Fibroblast of lung (primary cell): ENCODE data around the gene RAB35. TPM values are rescaled to one million over a fixed set of nuclear protein-coding genes. Genes with fewer than 3 reads are reported as not detected.
A peak's percentile ranks its signal among the peaks of the same experiment; 100 is the strongest.

Source experiments
- DNase-seq, 2 donors: peaks; one replicate each; pipeline versions ENCODE4 v3.0.0 to v3.0.0-alpha.2; 2010; ENCODE audit warnings: low read depth in 2 of 2
- H2AFZ ChIP-seq: 2 replicates; pipeline ENCODE4 v1.5.1; 2012; ENCODE audit warnings: low read length, control low read depth, inconsistent platforms
- H3K27ac ChIP-seq: 2 replicates; pipeline ENCODE4 v1.5.1; 2011; ENCODE audit warnings: low read length, control low read depth; ENCODE audit not compliant: insufficient read depth
- H3K27me3 ChIP-seq: 2 replicates; pipeline ENCODE4 v1.5.1; 2011; ENCODE audit warnings: mild to moderate bottlenecking, low read length; ENCODE audit not compliant: control insufficient read depth, insufficient read depth
- H3K36me3 ChIP-seq: 2 replicates; pipeline ENCODE4 v1.5.1; 2011; ENCODE audit warnings: low read length; ENCODE audit not compliant: control insufficient read depth, insufficient read depth
- H3K4me1 ChIP-seq: 2 replicates; pipeline ENCODE4 v1.5.1; 2011; ENCODE audit warnings: low read length; ENCODE audit not compliant: control insufficient read depth, insufficient read depth; ENCODE audit errors: extremely low read depth
- H3K4me2 ChIP-seq: 2 replicates; pipeline ENCODE4 v1.5.1; 2011; ENCODE audit warnings: low read length, control low read depth; ENCODE audit not compliant: insufficient read depth; ENCODE audit errors: extremely low read depth
- H3K4me3 ChIP-seq, 4 experiments: fragments of 200-600 bp in 1 of 4; sonication (generic) in 1 of 4; replicated peaks in 1 of 4; 2 replicates each; pipeline ENCODE4 v1.5.1; 2011 to 2016; ENCODE audit warnings: low read length in 4 of 4, low read depth in 3 of 4, mild to moderate bottlenecking in 3 of 4, control low read depth in 2 of 4, inconsistent platforms in 1 of 4, mixed read lengths in 1 of 4; ENCODE audit not compliant: insufficient read depth in 1 of 4; ENCODE audit errors: control extremely low read depth in 1 of 4
- H3K79me2 ChIP-seq: 2 replicates; pipeline ENCODE4 v1.5.1; 2012; ENCODE audit warnings: mild to moderate bottlenecking, low read length, inconsistent platforms; ENCODE audit not compliant: control insufficient read depth, insufficient read depth
- H3K9ac ChIP-seq: 2 replicates; pipeline ENCODE4 v1.5.1; 2011; ENCODE audit warnings: mild to moderate bottlenecking, low read length, control low read depth; ENCODE audit not compliant: insufficient read depth
- H3K9me3 ChIP-seq: 2 replicates; pipeline ENCODE4 v1.5.1; 2012; ENCODE audit warnings: low read depth, low read length; ENCODE audit not compliant: control insufficient read depth, insufficient read depth
- H4K20me1 ChIP-seq: 2 replicates; pipeline ENCODE4 v1.5.1; 2011; ENCODE audit warnings: low read length; ENCODE audit not compliant: control insufficient read depth, insufficient read depth; ENCODE audit errors: extremely low read depth
- EZH2 ChIP-seq: IDR thresholded peaks from 2 replicates; pipeline ENCODE4 v1.5.1; 2012; ENCODE audit warnings: low read length, control low read depth, mild to moderate bottlenecking; ENCODE audit errors: missing control alignments
- polyA plus RNA-seq, 2 donors: library from polyadenylated mRNA; depleted of rRNA in 1 of 2; stranded (reverse) in 1 of 2; unstranded in 1 of 2; fragments of >200 nt; gene quantifications; 2 replicates each; pipeline ENCODE4 v1.2.1, GENCODE V29; 2011 to 2012; ENCODE audit warnings: missing spikeins in 1 of 2
- total RNA-seq: library from RNA; depleted of rRNA; stranded (reverse); fragments of >200 nt; gene quantifications from 2 replicates; pipeline ENCODE4 v1.2.1, GENCODE V29; 2014
- TF ChIP-seq, protein P1 (sequence below), 2 donors: IDR thresholded peaks in 1 of 2; conservative IDR thresholded peaks in 1 of 2; 1 replicate in 1 of 2; 2 replicates in 1 of 2; pipeline ENCODE4 v1.5.1; 2011 to 2012; ENCODE audit warnings: low read length in 2 of 2, control low read depth in 1 of 2, inconsistent platforms in 1 of 2, low read depth in 1 of 2, mild to moderate bottlenecking in 1 of 2

The RAB35 gene
- total and polyA plus RNA-seq, 2 donors (not counting 1 experiment from before 2014, with no cell fraction given), result 29.7 to 51.4 TPM

- H3K4me3 ChIP-seq, result no peak overlapping the region
- peaks cover 44% of the 10 kb centered on the region for H3K36me3 ChIP-seq
- no peaks in the 10 kb centered on the region for H3K27me3 ChIP-seq
- no peaks in the 10 kb centered on the region for H3K4me1 ChIP-seq
- H4K20me1 ChIP-seq, result no peaks in the 10 kb centered on the region
- no peak overlapping the region for H3K27ac ChIP-seq
- H3K9ac ChIP-seq, result no peak overlapping the region
- H3K79me2 ChIP-seq, result no peaks in the 10 kb centered on the region
- no peak for DNase-seq
- TF ChIP-seq, protein P1, sequence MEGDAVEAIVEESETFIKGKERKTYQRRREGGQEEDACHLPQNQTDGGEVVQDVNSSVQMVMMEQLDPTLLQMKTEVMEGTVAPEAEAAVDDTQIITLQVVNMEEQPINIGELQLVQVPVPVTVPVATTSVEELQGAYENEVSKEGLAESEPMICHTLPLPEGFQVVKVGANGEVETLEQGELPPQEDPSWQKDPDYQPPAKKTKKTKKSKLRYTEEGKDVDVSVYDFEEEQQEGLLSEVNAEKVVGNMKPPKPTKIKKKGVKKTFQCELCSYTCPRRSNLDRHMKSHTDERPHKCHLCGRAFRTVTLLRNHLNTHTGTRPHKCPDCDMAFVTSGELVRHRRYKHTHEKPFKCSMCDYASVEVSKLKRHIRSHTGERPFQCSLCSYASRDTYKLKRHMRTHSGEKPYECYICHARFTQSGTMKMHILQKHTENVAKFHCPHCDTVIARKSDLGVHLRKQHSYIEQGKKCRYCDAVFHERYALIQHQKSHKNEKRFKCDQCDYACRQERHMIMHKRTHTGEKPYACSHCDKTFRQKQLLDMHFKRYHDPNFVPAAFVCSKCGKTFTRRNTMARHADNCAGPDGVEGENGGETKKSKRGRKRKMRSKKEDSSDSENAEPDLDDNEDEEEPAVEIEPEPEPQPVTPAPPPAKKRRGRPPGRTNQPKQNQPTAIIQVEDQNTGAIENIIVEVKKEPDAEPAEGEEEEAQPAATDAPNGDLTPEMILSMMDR (conservative IDR thresholded peaks at IDR 0.05 in 1 of 2, IDR thresholded peaks at IDR 0.05 in 1 of 2; ENCODE audit: low read depth in 1 of 2, low read length in 2 of 2), result no peak
- no peak for TF ChIP-seq EZH2
- no peak overlapping the region for H2AFZ ChIP-seq
- H3K4me2 ChIP-seq, result no peak overlapping the region
- no peaks in the 10 kb centered on the region for H3K9me3 ChIP-seq
Observed at GRCh38 chr12:120144215-120144614, 27.7 kb upstream of the RAB35 start.

GRCh38 chr12:120142231-120142877 is 25.8 kb upstream of the RAB35 start:
- H3K9ac ChIP-seq, result no peak overlapping the region
- DNase-seq, result peak in 1 of 2 donors; percentile 15
- H3K27me3 ChIP-seq, result no peaks in the 10 kb centered on the region
- TF ChIP-seq, protein P1 (conservative IDR thresholded peaks at IDR 0.05 in 1 of 2, IDR thresholded peaks at IDR 0.05 in 1 of 2; ENCODE audit: low read depth in 1 of 2, low read length in 2 of 2), result no peak
- no peak for TF ChIP-seq EZH2
- no peaks in the 10 kb centered on the region for H3K9me3 ChIP-seq
- no peak overlapping the region for H3K4me3 ChIP-seq
- H3K4me2 ChIP-seq, result no peak overlapping the region
- H4K20me1 ChIP-seq, result no peaks in the 10 kb centered on the region
- H3K27ac ChIP-seq, result no peak overlapping the region
- H3K79me2 ChIP-seq, result no peaks in the 10 kb centered on the region
- H3K36me3 ChIP-seq, result peaks cover 48% of the 10 kb centered on the region
- H3K4me1 ChIP-seq, result no peaks in the 10 kb centered on the region
- no peak overlapping the region for H2AFZ ChIP-seq

- peaks cover 47% of the 10 kb centered on the region for H3K36me3 ChIP-seq
- H4K20me1 ChIP-seq, result no peaks in the 10 kb centered on the region
- no peaks in the 10 kb centered on the region for H3K27me3 ChIP-seq
- H2AFZ ChIP-seq, result no peak overlapping the region
- no peak overlapping the region for H3K9ac ChIP-seq
- H3K4me1 ChIP-seq, result no peaks in the 10 kb centered on the region
- no peaks in the 10 kb centered on the region for H3K79me2 ChIP-seq
- no peak overlapping the region for H3K27ac ChIP-seq
- no peaks in the 10 kb centered on the region for H3K9me3 ChIP-seq
- no peak overlapping the region for H3K4me2 ChIP-seq
- TF ChIP-seq EZH2, result no peak
- TF ChIP-seq, protein P1 (conservative IDR thresholded peaks at IDR 0.05 in 1 of 2, IDR thresholded peaks at IDR 0.05 in 1 of 2; ENCODE audit: low read depth in 1 of 2, low read length in 2 of 2), result no peak
- no peak overlapping the region for H3K4me3 ChIP-seq
- DNase-seq, result no peak
Observed at GRCh38 chr12:120141336-120141735, 24.8 kb upstream of the RAB35 start.
